GM19193 (cell line): Measurements from ENCODE around the gene CD3D.

Experiments used
- POLR2A ChIP-seq: IDR thresholded peaks from 4 replicates; pipeline ENCODE4 v1.6.1; 2011; ENCODE audit not compliant: insufficient read depth, insufficient read length; ENCODE audit errors: extremely low read depth

CD3D gene

GRCh38 chr11:118342503-118343161 is at the start of gene CD3D:
Gene CD3D (minus strand): TSS chr11:118342705. CDS start chr11:118342607, 98 bp downstream.
- no peak for TF ChIP-seq POLR2A

- no peak for TF ChIP-seq POLR2A
These were observed 41.2 kb upstream of the CD3D start for GRCh38 chr11:118383657-118384056.

GRCh38 chr11:118382954-118383353 is 40.4 kb upstream of the CD3D start:
- no peak for TF ChIP-seq POLR2A

GRCh38 chr11:118380571-118380970 is 38.1 kb upstream of the CD3D start:
- no peak for TF ChIP-seq POLR2A

- no peak for TF ChIP-seq POLR2A
These were observed 37.0 kb upstream of the CD3D start for GRCh38 chr11:118379497-118379896.

- no peak for TF ChIP-seq POLR2A
These were observed 33.5 kb upstream of the CD3D start for GRCh38 chr11:118375978-118376377.

GRCh38 chr11:118374729-118375128 is 32.2 kb upstream of the CD3D start:
- no peak for TF ChIP-seq POLR2A

- no peak for TF ChIP-seq POLR2A
These were observed 31.4 kb upstream of the CD3D start for GRCh38 chr11:118373871-118374270.

- no peak for TF ChIP-seq POLR2A
These were observed 30.8 kb upstream of the CD3D start for GRCh38 chr11:118373263-118373662.

- no peak for TF ChIP-seq POLR2A
These were observed 28.3 kb upstream of the CD3D start for GRCh38 chr11:118370774-118371173.

GRCh38 chr11:118366287-118366686 is 23.8 kb upstream of the CD3D start:
- no peak for TF ChIP-seq POLR2A

- no peak for TF ChIP-seq POLR2A
These were observed 22.6 kb upstream of the CD3D start for GRCh38 chr11:118364956-118365615.

- peak; percentile 97 for TF ChIP-seq POLR2A
These were observed 16.9 kb upstream of the CD3D start, which contains the start of gene UBE4A for GRCh38 chr11:118359295-118359958. Gene UBE4A (plus strand): TSS chr11:118359600. CDS start chr11:118365081, 5,481 bp downstream.

GRCh38 chr11:118358071-118358470 is 15.6 kb upstream of the CD3D start:
- TF ChIP-seq POLR2A, result no peak

GRCh38 chr11:118353084-118353710 is 10.7 kb upstream of the CD3D start:
- no peak for TF ChIP-seq POLR2A
